Prostate gland (tissue), 2 donors: ENCODE data around the gene NPR3. TPM values are rescaled to one million over a fixed set of nuclear protein-coding genes. Genes with fewer than 3 reads are reported as not detected.

Source experiments
- DNase-seq: peaks from one replicate; pipeline ENCODE4 v3.0.0-alpha.2; 2019; ENCODE audit warnings: low spot score
- H3K27ac ChIP-seq, 2 donors: fragments of 200-600 bp; sonication (generic); 2 replicates each; pipeline ENCODE4 v1.5.1; 2017 to 2019
- H3K27me3 ChIP-seq: fragments of 200-600 bp; sonication (generic); replicated peaks from 2 replicates; pipeline ENCODE4 v1.5.1; 2019; ENCODE audit not compliant: insufficient read depth
- H3K36me3 ChIP-seq, 2 donors: fragments of 200-600 bp; sonication (generic); 1 replicate in 1 of 2; 2 replicates in 1 of 2; pipeline versions ENCODE4 v1.5.1 to v1.8.1; 2017 to 2019
- H3K4me1 ChIP-seq: fragments of 200-600 bp; sonication (generic); replicated peaks from 2 replicates; pipeline ENCODE4 v1.5.1; 2019
- H3K4me3 ChIP-seq, 2 donors: fragments of 200-600 bp; sonication (generic); 2 replicates each; pipeline ENCODE4 v1.5.1; 2017 to 2019
- H3K9me3 ChIP-seq: fragments of 200-600 bp; sonication (generic); 2 replicates; pipeline ENCODE4 v1.5.1; 2017
- CTCF ChIP-seq, 4 experiments: fragments of 200-600 bp in 2 of 4; fragments of 450-650 bp in 2 of 4; sonication (generic) in 2 of 4; IDR thresholded peaks; 1 replicate in 3 of 4; 2 replicates in 1 of 4; pipeline ENCODE4 v1.5.1; 2016 to 2019; ENCODE audit warnings: antibody characterized with exemption in 4 of 4, mild to moderate bottlenecking in 2 of 4, moderate library complexity in 2 of 4
- POLR2A ChIP-seq: fragments of 450-650 bp; IDR thresholded peaks from one replicate; pipeline ENCODE4 v1.6.1; 2016; ENCODE audit warnings: antibody characterized with exemption, mild to moderate bottlenecking
- POLR2AphosphoS5 ChIP-seq: sonication (generic); formaldehyde crosslinking; IDR thresholded peaks from one replicate; pipeline ENCODE4 v1.6.1; 2017; ENCODE audit warnings: antibody characterized with exemption
- WGBS: methylation state at CpG from one replicate; pipeline ENCODE4 v1.1.5; 2018; 5-methylcytosine and 5-hydroxymethylcytosine counted together
- intact Hi-C: fragments of 100-400 bp; cut with DNase I; formaldehyde crosslinking; loops from one replicate; pipeline ENCODE4 v1.14.2; 2022
- total RNA-seq, 2 donors: library from RNA; depleted of rRNA; stranded (reverse); fragments of >200 nt; gene quantifications; one replicate each; pipeline ENCODE4 v1.1.0, GENCODE V29; 2016

NPR3 gene
- total RNA-seq, 2 donors from 2014 or later, result 4.3 to 23.9 TPM

DNA sequence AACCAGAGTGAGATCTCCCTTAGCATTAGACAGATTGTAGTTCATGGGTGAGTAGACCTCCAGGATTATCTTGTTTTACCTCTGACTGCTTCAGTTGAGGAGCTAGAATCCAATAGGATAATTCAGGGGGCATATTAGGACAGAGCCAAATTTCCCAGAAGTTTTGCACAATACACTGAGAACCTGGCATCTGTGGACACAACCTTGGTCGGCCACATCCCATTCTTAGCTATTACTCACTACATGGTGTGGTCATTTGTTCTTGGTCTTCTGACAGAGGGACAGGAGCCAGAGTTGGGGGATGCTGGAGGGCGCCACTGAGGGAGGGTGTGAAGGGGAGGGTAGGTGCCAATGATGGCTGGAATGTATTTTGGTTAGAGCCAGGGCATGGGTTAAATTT lies 66.6 kb downstream of the NPR3 start:
- Histone ChIP-seq H3K4me3 (no peak overlapping the region), H3K27me3 (no peaks in the 10 kb centered on the region), H3K4me1 (no peaks in the 10 kb centered on the region), H3K27ac (no peak overlapping the region), H3K36me3 (no peaks in the 10 kb centered on the region), H3K9me3 (no peaks in the 10 kb centered on the region)
- 90% methylated on average over 2 of the region's 2 CpGs for WGBS
- TF ChIP-seq POLR2AphosphoS5, result no peak
- no peak for TF ChIP-seq POLR2A
- TF ChIP-seq CTCF (IDR thresholded peaks at IDR 0.05), result no peak
- no peak for DNase-seq
- intact Hi-C loops, result no loop called here

DNA sequence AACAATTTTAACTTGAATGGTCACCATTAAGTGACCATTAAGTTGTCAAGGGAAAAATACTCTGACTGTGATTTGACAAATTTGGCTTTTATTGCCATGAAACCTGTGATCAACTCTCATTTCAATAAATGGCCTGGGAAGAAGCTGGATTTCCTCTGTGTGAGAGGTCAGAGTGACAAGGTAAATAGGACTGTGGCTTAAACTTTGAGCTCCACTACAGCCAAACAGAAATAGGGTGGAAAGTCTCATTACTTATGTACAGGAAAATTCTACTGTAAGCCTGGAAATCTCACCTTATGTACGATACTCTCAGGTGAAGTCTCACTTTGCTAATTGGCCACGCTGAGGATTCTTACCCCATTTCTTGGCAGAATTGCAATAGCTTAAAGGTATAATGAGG lies 67.3 kb downstream of the NPR3 start:
- intact Hi-C loops, result no loop called here
- Histone ChIP-seq H3K27ac (no peak overlapping the region), H3K27me3 (no peaks in the 10 kb centered on the region), H3K9me3 (no peaks in the 10 kb centered on the region), H3K4me3 (no peak overlapping the region), H3K4me1 (no peaks in the 10 kb centered on the region), H3K36me3 (no peaks in the 10 kb centered on the region)
- no peak for DNase-seq
- WGBS, result 57% methylated on average over 2 of the region's 2 CpGs
- no peak for TF ChIP-seq POLR2A
- TF ChIP-seq POLR2AphosphoS5, result no peak
- no peak for TF ChIP-seq CTCF (IDR thresholded peaks at IDR 0.05)

DNA sequence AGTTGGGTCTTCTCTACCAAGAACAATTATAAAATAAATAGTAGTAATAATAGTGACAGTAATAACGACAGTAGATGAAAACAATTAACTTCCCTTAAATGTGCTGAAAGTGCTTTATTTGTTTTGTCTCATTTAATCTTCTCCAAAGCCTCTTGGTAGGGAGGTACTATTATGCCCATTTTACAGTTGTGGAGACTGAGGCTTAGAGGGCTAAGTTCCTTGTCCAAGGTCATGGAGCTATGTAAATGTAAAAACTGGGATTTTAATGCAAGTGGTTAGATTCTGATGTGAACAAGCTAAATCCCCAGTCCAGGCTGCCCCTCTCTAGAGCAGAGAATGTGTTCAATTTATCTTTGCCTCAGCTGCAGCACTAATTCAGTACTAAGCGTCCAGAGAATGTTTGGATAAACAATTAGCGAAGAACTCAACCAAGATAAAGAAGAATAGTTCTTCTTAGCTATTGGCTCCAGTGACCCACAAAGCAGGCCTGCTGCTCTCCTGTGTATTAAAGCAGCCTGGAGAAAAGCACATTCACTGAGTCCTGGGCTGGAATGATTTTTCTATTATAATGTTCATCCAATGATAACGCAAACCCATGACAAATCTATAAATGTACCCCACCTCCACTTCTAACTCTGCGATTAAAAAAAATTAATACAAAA lies 68.8 kb downstream of the NPR3 start:
- Histone ChIP-seq H3K9me3 (no peaks in the 10 kb centered on the region), H3K36me3 (no peaks in the 10 kb centered on the region), H3K27ac (no peak overlapping the region), H3K4me1 (no peaks in the 10 kb centered on the region), H3K4me3 (no peak overlapping the region), H3K27me3 (no peaks in the 10 kb centered on the region)
- intact Hi-C loops, result no loop called here
- no peak for DNase-seq
- WGBS, result 80% methylated on average over 5 of the region's 5 CpGs
- TF ChIP-seq POLR2A (no peak), POLR2AphosphoS5 (no peak)

GRCh38 chr5:32780508-32780919 lies 69.4 kb downstream of the NPR3 start:
- H3K4me3 ChIP-seq, result no peak overlapping the region
- no peak overlapping the region for H3K27ac ChIP-seq
- no peaks in the 10 kb centered on the region for H3K9me3 ChIP-seq
- TF ChIP-seq CTCF (IDR thresholded peaks at IDR 0.05) (no peak), POLR2AphosphoS5 (no peak), POLR2A (no peak)
- no peaks in the 10 kb centered on the region for H3K4me1 ChIP-seq
- no peak for DNase-seq
- no peaks in the 10 kb centered on the region for H3K27me3 ChIP-seq
- no peaks in the 10 kb centered on the region for H3K36me3 ChIP-seq
- WGBS, result 77% methylated on average over 10 of the region's 10 CpGs
- intact Hi-C loops, result no loop called here

DNA sequence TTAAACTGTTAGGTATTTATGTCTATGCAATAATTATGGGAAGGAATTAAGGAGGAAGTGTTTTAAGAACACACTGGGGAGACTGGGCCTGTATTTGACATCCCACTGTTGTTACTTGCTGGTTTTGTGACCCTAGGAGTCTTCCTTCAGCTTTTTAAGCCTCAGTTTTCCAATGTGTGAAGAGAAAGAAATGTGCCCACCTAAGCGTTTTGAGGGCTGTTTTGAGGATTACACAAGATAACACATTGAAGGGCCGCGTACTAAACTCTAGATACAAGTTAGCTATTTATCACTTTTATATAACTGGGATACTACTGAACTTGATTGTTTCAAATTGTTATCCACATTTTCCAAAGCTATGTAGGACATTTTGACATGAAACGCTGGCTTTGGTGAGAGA lies 72.5 kb downstream of the NPR3 start:
- WGBS, result 94% methylated on average over 4 of the region's 4 CpGs
- no peak for TF ChIP-seq POLR2A
- TF ChIP-seq POLR2AphosphoS5, result no peak
- TF ChIP-seq CTCF (IDR thresholded peaks at IDR 0.05), result no peak
- Histone ChIP-seq H3K4me1 (no peaks in the 10 kb centered on the region), H3K9me3 (no peaks in the 10 kb centered on the region), H3K4me3 (no peak overlapping the region), H3K27ac (no peak overlapping the region), H3K27me3 (no peaks in the 10 kb centered on the region), H3K36me3 (no peaks in the 10 kb centered on the region)
- no peak for DNase-seq
- intact Hi-C loops, result no loop called here
